ENCODE measurements around the gene RPL37A. TPM values are rescaled to one million over a fixed set of nuclear protein-coding genes. Genes with fewer than 3 reads are reported as not detected.
A peak's percentile ranks its signal among the peaks of the same experiment; 100 is the strongest.

The RPL37A gene
- total and polyA plus RNA-seq, 12 donors, result 673 to 4,521 (median 2,299) TPM

- Histone ChIP-seq H3K36me3 (replicated peaks in 1 of 2) (no peaks in the 10 kb centered on the region), H3K4me3 (no peak overlapping the region), H3K9me3 (replicated peaks in 1 of 3) (no peaks in the 10 kb centered on the region), H3K27ac (no peak overlapping the region), H3K4me1 (replicated peaks in 1 of 2) (peaks cover 12 to 16% of the 10 kb centered on the region in 2 donors), H3K27me3 (no peaks in the 10 kb centered on the region)
- intact Hi-C loops (cut with DNase I), result no loop called here
- no peak for DNase-seq
- 68 to 78% (median 71%) methylated on average over 4 of the region's 4 CpGs for WGBS, 4 donors
- TF ChIP-seq, protein P1, sequence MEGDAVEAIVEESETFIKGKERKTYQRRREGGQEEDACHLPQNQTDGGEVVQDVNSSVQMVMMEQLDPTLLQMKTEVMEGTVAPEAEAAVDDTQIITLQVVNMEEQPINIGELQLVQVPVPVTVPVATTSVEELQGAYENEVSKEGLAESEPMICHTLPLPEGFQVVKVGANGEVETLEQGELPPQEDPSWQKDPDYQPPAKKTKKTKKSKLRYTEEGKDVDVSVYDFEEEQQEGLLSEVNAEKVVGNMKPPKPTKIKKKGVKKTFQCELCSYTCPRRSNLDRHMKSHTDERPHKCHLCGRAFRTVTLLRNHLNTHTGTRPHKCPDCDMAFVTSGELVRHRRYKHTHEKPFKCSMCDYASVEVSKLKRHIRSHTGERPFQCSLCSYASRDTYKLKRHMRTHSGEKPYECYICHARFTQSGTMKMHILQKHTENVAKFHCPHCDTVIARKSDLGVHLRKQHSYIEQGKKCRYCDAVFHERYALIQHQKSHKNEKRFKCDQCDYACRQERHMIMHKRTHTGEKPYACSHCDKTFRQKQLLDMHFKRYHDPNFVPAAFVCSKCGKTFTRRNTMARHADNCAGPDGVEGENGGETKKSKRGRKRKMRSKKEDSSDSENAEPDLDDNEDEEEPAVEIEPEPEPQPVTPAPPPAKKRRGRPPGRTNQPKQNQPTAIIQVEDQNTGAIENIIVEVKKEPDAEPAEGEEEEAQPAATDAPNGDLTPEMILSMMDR (IDR thresholded peaks at IDR 0.05), result no peak
- no peak for TF ChIP-seq POLR2A (IDR thresholded peaks at IDR 0.05)
Measured at GRCh38 chr2:216545359-216545758, 46.7 kb downstream of the RPL37A start.

GRCh38 chr2:216546241-216546640 is 47.6 kb downstream of the RPL37A start:
- intact Hi-C loops (cut with DNase I), result no loop called here
- 87 to 91% (median 90%) methylated on average over 3 of the region's 3 CpGs for whole genome bisulfite sequencing, 4 donors

GRCh38 chr2:216546641-216547403 is 48.2 kb downstream of the RPL37A start:
- H3K27ac ChIP-seq, result peak overlapping the region in 3 of 5 donors; percentile 54 to 75 (median 55)
- H3K4me3 ChIP-seq, result no peak overlapping the region
- no peaks in the 10 kb centered on the region for H3K36me3 ChIP-seq (replicated peaks in 1 of 2)
- TF ChIP-seq, protein P1 (IDR thresholded peaks at IDR 0.05), result no peak
- TF ChIP-seq POLR2A (IDR thresholded peaks at IDR 0.05), result no peak
- intact Hi-C loops (cut with DNase I), result no loop called here
- WGBS, 4 donors, result 80 to 85% (median 83%) methylated on average over 7 of the region's 7 CpGs
- H3K27me3 ChIP-seq, result no peaks in the 10 kb centered on the region
- peak; percentile 28 to 69 (median 47) for DNase-seq
- H3K9me3 ChIP-seq (replicated peaks in 1 of 3), result no peaks in the 10 kb centered on the region
- peaks cover 12 to 13% of the 10 kb centered on the region in 2 donors for H3K4me1 ChIP-seq (replicated peaks in 1 of 2)

More at GRCh38 chr2:216546241-216546640, 47.6 kb downstream of the RPL37A start:
- H3K9me3 ChIP-seq (replicated peaks in 1 of 3), result no peaks in the 10 kb centered on the region
- no peaks in the 10 kb centered on the region for H3K36me3 ChIP-seq (replicated peaks in 1 of 2)
- no peak for DNase-seq
- no peak overlapping the region for H3K4me3 ChIP-seq
- H3K27ac ChIP-seq, result no peak overlapping the region
- H3K27me3 ChIP-seq, result no peaks in the 10 kb centered on the region
- TF ChIP-seq POLR2A (IDR thresholded peaks at IDR 0.05), result no peak
- TF ChIP-seq, protein P1 (IDR thresholded peaks at IDR 0.05), result no peak
- H3K4me1 ChIP-seq (replicated peaks in 1 of 2), result peaks cover 12 to 13% of the 10 kb centered on the region in 2 donors

DNA sequence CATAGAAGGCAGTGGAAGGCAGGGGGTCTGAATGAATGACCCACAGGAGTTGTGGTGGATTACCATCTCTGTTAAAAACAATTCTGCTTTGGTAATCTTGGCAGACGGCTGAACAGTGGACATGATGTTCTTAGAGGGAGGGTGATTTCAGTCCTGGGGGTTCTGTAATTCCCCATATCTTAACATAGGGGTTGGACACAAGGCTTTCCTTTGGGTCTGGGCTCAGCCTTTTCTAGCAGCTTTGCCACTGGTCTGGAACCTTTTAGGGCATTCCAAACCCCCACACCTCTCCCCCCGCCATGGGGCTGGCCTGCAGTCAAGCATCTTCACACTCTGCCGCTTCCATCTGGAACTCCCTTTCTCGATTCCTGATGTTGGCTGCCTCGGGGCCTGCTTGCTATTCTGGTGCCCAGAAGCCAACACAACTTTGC is 50.3 kb downstream of the RPL37A start:
- no peaks in the 10 kb centered on the region for H3K9me3 ChIP-seq (replicated peaks in 1 of 3)
- intact Hi-C loops (cut with DNase I), result no loop called here
- H3K27me3 ChIP-seq, result no peaks in the 10 kb centered on the region
- H3K36me3 ChIP-seq (replicated peaks in 1 of 2), result no peaks in the 10 kb centered on the region
- 90 to 95% (median 93%) methylated on average over 4 to 5 of the region's 5 CpGs for WGBS, 4 donors
- no peak overlapping the region for H3K27ac ChIP-seq
- no peak for TF ChIP-seq POLR2A (IDR thresholded peaks at IDR 0.05)
- TF ChIP-seq, protein P1 (IDR thresholded peaks at IDR 0.05), result no peak
- no peak overlapping the region for H3K4me3 ChIP-seq
- H3K4me1 ChIP-seq (replicated peaks in 1 of 2), result peaks cover 12 to 13% of the 10 kb centered on the region in 2 donors
- no peak for DNase-seq

Measured in adrenal gland (tissue), 12 donors.